Measurements from ENCODE around the gene KCNAB1. TPM values are rescaled to one million over a fixed set of nuclear protein-coding genes. Genes with fewer than 3 reads are reported as not detected.

The KCNAB1 gene
- total and polyA plus RNA-seq, 10 of the 15 experiments (the other 5 are each of a cell fraction or from before 2014, with no cell fraction given) = 0.11 to 0.69 (median 0.43) TPM; not detected in 6

DNA sequence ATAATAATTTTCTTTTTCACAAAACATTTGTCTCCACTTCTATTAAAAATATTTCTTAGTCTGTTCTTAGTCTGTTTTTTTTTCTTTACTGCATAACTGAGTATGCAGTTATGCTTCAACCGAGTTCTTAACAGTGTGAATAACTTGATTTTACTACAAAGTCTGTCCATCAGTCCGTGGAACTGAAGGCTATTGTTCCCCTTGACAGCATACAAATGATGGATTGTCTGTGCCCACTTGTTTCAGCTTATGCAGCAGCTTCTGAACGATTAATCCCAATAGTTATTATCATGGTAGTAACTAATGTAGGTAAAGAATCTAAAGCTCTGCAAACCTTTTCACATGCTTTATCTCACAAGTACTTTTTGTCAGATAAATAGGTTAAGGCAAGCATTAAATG is 283.8 kb downstream of the KCNAB1 start:
- Histone ChIP-seq H3K27ac (ENCODE audit: control insufficient read depth, insufficient read depth) (no peak overlapping the region), H3K9me3 (replicated peaks; ENCODE audit: control insufficient read depth, insufficient read depth, low read length) (no peaks in the 10 kb centered on the region), H3K4me1 (ENCODE audit: control insufficient read depth, insufficient read depth, low read length) (no peaks in the 10 kb centered on the region), H3K9ac (ENCODE audit: control insufficient read depth, insufficient read depth, low read length) (no peak overlapping the region), H3K36me3 (ENCODE audit: control insufficient read depth in 2 of 2, insufficient read depth in 2 of 2, low read length in 1 of 2) (no peaks in the 10 kb centered on the region), H3K4me2 (ENCODE audit: control insufficient read depth, insufficient read depth) (no peak overlapping the region), H4K20me1 (ENCODE audit: control insufficient read depth, insufficient read depth) (no peaks in the 10 kb centered on the region), H3K27me3 (replicated peaks in 1 of 2; ENCODE audit: control insufficient read depth in 2 of 2, insufficient read depth in 2 of 2, low read length in 1 of 2) (peaks cover 0 to 2% of the 10 kb centered on the region in 2 experiments; a peak in 3 of 4 replicates), H3K79me2 (ENCODE audit: control insufficient read depth, insufficient read depth, low read length) (no peaks in the 10 kb centered on the region), H3K4me3 (no peak overlapping the region), H2AFZ (ENCODE audit: control insufficient read depth, low read depth, low read length) (no peak overlapping the region)
- ChIA-PET SMC1A (ENCODE audit: uncharacterized antibody, unreplicated experiment) (no interaction called here), CTCF (no interaction called here), RAD21 (ENCODE audit: unreplicated experiment) (no interaction called here), POLR2A (no interaction called here)
- DNase-seq (ENCODE audit: low read depth, low spot score) = no peak
- TF ChIP-seq GATAD2B (conservative IDR thresholded peaks at IDR 0.05; ENCODE audit: low read depth) (no peak), YY1 (IDR thresholded peaks at IDR 0.05; ENCODE audit: low read depth, low read length) (no peak), SMAD1 (IDR thresholded peaks at IDR 0.05; ENCODE audit: low read depth, partially characterized antibody) (no peak), ASH2L (IDR thresholded peaks at IDR 0.05; ENCODE audit: borderline replicate concordance, low read depth) (no peak), IKZF2 (IDR thresholded peaks at IDR 0.05) (no peak), NR2C1 (IDR thresholded peaks at IDR 0.05) (no peak), TARDBP (IDR thresholded peaks at IDR 0.05; ENCODE audit: borderline replicate concordance) (no peak), BACH1 (IDR thresholded peaks at IDR 0.05; ENCODE audit: borderline replicate concordance) (no peak), ATF2 (IDR thresholded peaks at IDR 0.05; ENCODE audit: low read length) (no peak), ZZZ3 (IDR thresholded peaks at IDR 0.05; ENCODE audit: control insufficient read depth, insufficient read length, low read depth) (no peak), RFX5 (IDR thresholded peaks at IDR 0.05; ENCODE audit: low read depth, low read length) (no peak), FOXK2 (IDR thresholded peaks at IDR 0.05) (no peak), SREBF1 (IDR thresholded peaks at IDR 0.05; ENCODE audit: low read length) (no peak), FOS (IDR thresholded peaks at IDR 0.05; ENCODE audit: borderline replicate concordance, extremely low read depth, insufficient read length) (no peak)
- TF ChIP-seq, protein P1, sequence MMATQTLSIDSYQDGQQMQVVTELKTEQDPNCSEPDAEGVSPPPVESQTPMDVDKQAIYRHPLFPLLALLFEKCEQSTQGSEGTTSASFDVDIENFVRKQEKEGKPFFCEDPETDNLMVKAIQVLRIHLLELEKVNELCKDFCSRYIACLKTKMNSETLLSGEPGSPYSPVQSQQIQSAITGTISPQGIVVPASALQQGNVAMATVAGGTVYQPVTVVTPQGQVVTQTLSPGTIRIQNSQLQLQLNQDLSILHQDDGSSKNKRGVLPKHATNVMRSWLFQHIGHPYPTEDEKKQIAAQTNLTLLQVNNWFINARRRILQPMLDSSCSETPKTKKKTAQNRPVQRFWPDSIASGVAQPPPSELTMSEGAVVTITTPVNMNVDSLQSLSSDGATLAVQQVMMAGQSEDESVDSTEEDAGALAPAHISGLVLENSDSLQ (IDR thresholded peaks at IDR 0.05) = no peak
- TF ChIP-seq, protein P2, sequence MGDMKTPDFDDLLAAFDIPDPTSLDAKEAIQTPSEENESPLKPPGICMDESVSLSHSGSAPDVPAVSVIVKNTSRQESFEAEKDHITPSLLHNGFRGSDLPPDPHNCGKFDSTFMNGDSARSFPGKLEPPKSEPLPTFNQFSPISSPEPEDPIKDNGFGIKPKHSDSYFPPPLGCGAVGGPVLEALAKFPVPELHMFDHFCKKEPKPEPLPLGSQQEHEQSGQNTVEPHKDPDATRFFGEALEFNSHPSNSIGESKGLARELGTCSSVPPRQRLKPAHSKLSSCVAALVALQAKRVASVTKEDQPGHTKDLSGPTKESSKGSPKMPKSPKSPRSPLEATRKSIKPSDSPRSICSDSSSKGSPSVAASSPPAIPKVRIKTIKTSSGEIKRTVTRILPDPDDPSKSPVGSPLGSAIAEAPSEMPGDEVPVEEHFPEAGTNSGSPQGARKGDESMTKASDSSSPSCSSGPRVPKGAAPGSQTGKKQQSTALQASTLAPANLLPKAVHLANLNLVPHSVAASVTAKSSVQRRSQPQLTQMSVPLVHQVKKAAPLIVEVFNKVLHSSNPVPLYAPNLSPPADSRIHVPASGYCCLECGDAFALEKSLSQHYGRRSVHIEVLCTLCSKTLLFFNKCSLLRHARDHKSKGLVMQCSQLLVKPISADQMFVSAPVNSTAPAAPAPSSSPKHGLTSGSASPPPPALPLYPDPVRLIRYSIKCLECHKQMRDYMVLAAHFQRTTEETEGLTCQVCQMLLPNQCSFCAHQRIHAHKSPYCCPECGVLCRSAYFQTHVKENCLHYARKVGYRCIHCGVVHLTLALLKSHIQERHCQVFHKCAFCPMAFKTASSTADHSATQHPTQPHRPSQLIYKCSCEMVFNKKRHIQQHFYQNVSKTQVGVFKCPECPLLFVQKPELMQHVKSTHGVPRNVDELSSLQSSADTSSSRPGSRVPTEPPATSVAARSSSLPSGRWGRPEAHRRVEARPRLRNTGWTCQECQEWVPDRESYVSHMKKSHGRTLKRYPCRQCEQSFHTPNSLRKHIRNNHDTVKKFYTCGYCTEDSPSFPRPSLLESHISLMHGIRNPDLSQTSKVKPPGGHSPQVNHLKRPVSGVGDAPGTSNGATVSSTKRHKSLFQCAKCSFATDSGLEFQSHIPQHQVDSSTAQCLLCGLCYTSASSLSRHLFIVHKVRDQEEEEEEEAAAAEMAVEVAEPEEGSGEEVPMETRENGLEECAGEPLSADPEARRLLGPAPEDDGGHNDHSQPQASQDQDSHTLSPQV (IDR thresholded peaks at IDR 0.05) = no peak
- in situ Hi-C loops (cut with MboI) (no loop called here), intact Hi-C loops (cut with micrococcal nuclease; ENCODE audit: unreplicated experiment) (no loop called here)
- WGBS (ENCODE audit: insufficient coverage, insufficient replicate concordance, low lambda C conversion rate, missing lambda C conversion rate) = 2% methylated on average over 3 of the region's 3 CpGs
- BruUV-seq (replicated peaks) = no TSS peak
- no peak for FAIRE-seq
- ATAC-seq = no peak
